HCT116 (cell line): ENCODE results near the gene SCARF1. TPM values are rescaled to one million over a fixed set of nuclear protein-coding genes. Genes with fewer than 3 reads are reported as not detected.
"Not testable (repeated sequence)": the region's sequence is repeated elsewhere in the genome, so short reads cannot be mapped to it uniquely, and the experiment has no call there.

Experiments
- ATAC-seq: fragments of 200-7000 bp; cut with Tn5 transposase; 2 replicates; pipeline ENCODE4 v1.9.1; 2020; ENCODE audit warnings: mild to moderate bottlenecking, moderate library complexity
- BruUV-seq: library from RNA; stranded (reverse); fragments of 400-500 nt; replicated peaks from 2 replicates; lab custom pipeline; 2021; lab: Mats Ljungman, UMichigan
- CTCF ChIA-PET: fragments of 300-600 bp; sonication (Branson Sonifier 250); formaldehyde crosslinking; loops from one replicate; lab custom pipeline; 2021; ENCODE audit warnings: antibody characterized with exemption; lab: Charles Lee
- POLR2A ChIA-PET: fragments of 300-600, 350-600 bp; sonication (Branson Sonifier 250); formaldehyde crosslinking; loops from one replicate; lab custom pipeline; 2021; ENCODE audit warnings: antibody characterized with exemption; lab: Charles Lee
- RAD21 ChIA-PET, 2 experiments: fragments of 300-600 bp; sonication (Branson Sonifier 250); formaldehyde crosslinking; loops; one replicate each; lab custom pipeline; 2023; ENCODE audit warnings: low total read pairs in 2 of 2; ENCODE audit not compliant: uncharacterized antibody in 2 of 2, unreplicated experiment in 2 of 2, low non-redundant PET in 1 of 2; lab: Charles Lee
- DNase-seq: peaks from one replicate; pipeline ENCODE4 v3.0.0-alpha.2; 2010; ENCODE audit warnings: low read depth, low spot score
- H2AFZ ChIP-seq: fragments of 200-600 bp; shearing (Covaris generic), sonication (generic); 2 replicates; pipeline ENCODE4 v1.6.1; 2017; ENCODE audit warnings: low read depth, mixed run types, mixed read lengths, antibody characterized with exemption, low read length; ENCODE audit not compliant: poor library complexity, severe bottlenecking
- H3K27ac ChIP-seq: 2 replicates; pipeline ENCODE4 v1.5.1; 2012; ENCODE audit warnings: low read depth, low read length
- H3K27me3 ChIP-seq: fragments of 200-600 bp; sonication (generic); 2 replicates; pipeline ENCODE4 v1.6.1; 2016; ENCODE audit warnings: mixed run types, low read length, mixed read lengths; ENCODE audit not compliant: insufficient read depth
- H3K36me3 ChIP-seq, 2 experiments: fragments of 200-500 bp in 1 of 2; fragments of 200-600 bp in 1 of 2; sonication (Bioruptor generic) in 1 of 2; sonication (generic) in 1 of 2; 2 replicates each; pipeline versions ENCODE4 v1.5.1 to v1.6.1; 2014 to 2016; ENCODE audit warnings: low read length in 2 of 2, inconsistent platforms in 1 of 2, mixed read lengths in 1 of 2, mixed run types in 1 of 2; ENCODE audit not compliant: insufficient read depth in 2 of 2, control insufficient read depth in 1 of 2
- H3K4me1 ChIP-seq, 2 experiments: fragments of 200-600 bp in 1 of 2; sonication (generic) in 1 of 2; 2 replicates each; pipeline versions ENCODE4 v1.5.1 to v1.6.1; 2012 to 2017; ENCODE audit warnings: low read length in 2 of 2, inconsistent platforms in 1 of 2, mild to moderate bottlenecking in 1 of 2, mixed read lengths in 1 of 2, mixed run types in 1 of 2, moderate library complexity in 1 of 2; ENCODE audit not compliant: insufficient read depth in 2 of 2, control insufficient read depth in 1 of 2
- H3K4me2 ChIP-seq: fragments of 200-600 bp; sonication (generic); 2 replicates; pipeline ENCODE4 v1.6.1; 2017; ENCODE audit warnings: mixed run types, low read length, mixed read lengths
- H3K4me3 ChIP-seq, 2 experiments: fragments of 200-600 bp in 1 of 2; sonication (generic) in 1 of 2; replicated peaks in 1 of 2; 2 replicates each; pipeline ENCODE4 v1.5.1; 2011 to 2016; ENCODE audit warnings: low read length in 2 of 2, control low read depth in 1 of 2, low read depth in 1 of 2, mild to moderate bottlenecking in 1 of 2, mixed read lengths in 1 of 2, mixed run types in 1 of 2
- H3K79me2 ChIP-seq: fragments of 200-600 bp; sonication (generic); 2 replicates; pipeline ENCODE4 v1.6.1; 2017; ENCODE audit warnings: mild to moderate bottlenecking, mixed run types, low read length, moderate library complexity, mixed read lengths; ENCODE audit not compliant: insufficient read depth
- H3K9ac ChIP-seq: fragments of 200-600 bp; sonication (generic); 2 replicates; pipeline ENCODE4 v1.6.1; 2016; ENCODE audit warnings: low read length, mixed read lengths
- H3K9me2 ChIP-seq: fragments of 200-600 bp; sonication (generic), shearing (Covaris generic); 2 replicates; pipeline ENCODE4 v1.6.1; 2017; ENCODE audit warnings: mixed run types, mild to moderate bottlenecking, moderate library complexity; ENCODE audit not compliant: insufficient read depth
- H3K9me3 ChIP-seq, 2 experiments: fragments of 200-500 bp in 1 of 2; fragments of 200-600 bp in 1 of 2; sonication (Bioruptor generic) in 1 of 2; sonication (generic) in 1 of 2; 2 replicates each; pipeline ENCODE4 v1.6.1; 2014 to 2017; ENCODE audit warnings: low read length in 2 of 2, mixed read lengths in 2 of 2, inconsistent platforms in 1 of 2, low read depth in 1 of 2, mild to moderate bottlenecking in 1 of 2, mixed run types in 1 of 2, moderate library complexity in 1 of 2; ENCODE audit not compliant: control insufficient read depth in 1 of 2, insufficient read depth in 1 of 2
- H4K20me1 ChIP-seq: fragments of 200-600 bp; sonication (generic), shearing (Covaris generic); 2 replicates; pipeline ENCODE4 v1.6.1; 2017; ENCODE audit warnings: mixed run types, mild to moderate bottlenecking, moderate library complexity; ENCODE audit not compliant: insufficient read depth
- POLR2A ChIP-seq: IDR thresholded peaks from 2 replicates; pipeline ENCODE4 v1.7.0; 2011; ENCODE audit warnings: borderline replicate concordance; ENCODE audit not compliant: insufficient read depth, insufficient read length; ENCODE audit errors: extremely low read depth
- SIN3A ChIP-seq: IDR thresholded peaks from 2 replicates; pipeline ENCODE4 v1.6.1; 2012; ENCODE audit warnings: low read depth
- SP1 ChIP-seq: IDR thresholded peaks from 2 replicates; pipeline ENCODE4 v1.6.1; 2012; ENCODE audit warnings: low read depth
- intact Hi-C: fragments of 100-400 bp; cut with micrococcal nuclease; formaldehyde crosslinking; loops from 2 replicates; pipeline ENCODE4 v1.10.0; 2022
- total RNA-seq: library from RNA; stranded (reverse); gene quantifications from one replicate; pipeline ENCODE4 v1.2.1, GENCODE V29; 2021; ENCODE audit not compliant: unreplicated experiment

Gene SCARF1
- total RNA-seq, 1 experiment from 2014 or later: 2.2 TPM

DNA sequence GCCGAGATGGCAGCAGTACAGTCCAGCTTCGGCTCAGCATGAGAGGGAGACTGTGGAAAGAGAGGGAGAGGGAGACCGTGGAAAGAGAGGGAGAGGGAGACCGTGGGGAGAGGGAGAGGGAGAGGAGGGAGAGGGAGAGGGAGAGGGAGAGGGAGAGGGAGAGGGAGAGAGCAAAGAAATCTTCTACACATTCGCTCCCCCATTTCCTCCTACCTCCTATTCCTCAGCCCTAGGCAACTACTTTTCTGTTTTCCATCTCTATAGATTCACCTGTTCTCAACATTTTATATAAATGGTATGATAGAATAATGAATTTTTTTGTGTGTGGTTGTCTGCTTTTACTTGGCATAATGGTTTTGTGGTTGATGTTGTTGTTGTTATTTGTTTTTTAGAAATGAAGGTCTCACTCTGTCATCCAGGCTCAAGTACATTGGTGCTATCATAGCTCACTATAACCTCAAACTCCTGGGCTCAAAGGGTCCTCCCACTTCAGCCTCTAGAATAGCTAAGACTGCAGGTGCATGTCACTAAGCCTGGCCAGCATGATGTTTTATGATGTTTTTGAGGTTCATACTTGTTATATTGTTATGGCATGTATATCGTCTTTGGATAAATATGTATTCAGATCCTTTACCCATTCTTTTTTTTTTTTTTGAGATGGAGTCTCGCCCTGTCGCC lies 45.2 kb upstream of the SCARF1 start:
- TF ChIP-seq POLR2A (no peak), SIN3A (no peak), SP1 (no peak)
- TF ChIP-seq, all 23 proteins: peak for 0
- peaks cover 8 to 11% of the 10 kb centered on the region in 2 experiments for H3K4me1 ChIP-seq
- no TSS peak for BruUV-seq
- DNase-seq (no peak), ATAC-seq (no peak)
- no peak overlapping the region for H2AFZ ChIP-seq
- CTCF ChIA-PET: no interaction called here
- POLR2A ChIA-PET: no interaction called here
- no peaks in the 10 kb centered on the region for H3K79me2 ChIP-seq
- H3K36me3 ChIP-seq: no peaks in the 10 kb centered on the region
- H3K9me2 ChIP-seq: no peaks in the 10 kb centered on the region
- no peaks in the 10 kb centered on the region for H3K9me3 ChIP-seq
- no peak overlapping the region for H3K4me2 ChIP-seq
- no peaks in the 10 kb centered on the region for H4K20me1 ChIP-seq
- H3K27ac ChIP-seq: no peak overlapping the region
- no peak overlapping the region for H3K9ac ChIP-seq
- H3K4me3 ChIP-seq: no peak overlapping the region
- H3K27me3 ChIP-seq: no peaks in the 10 kb centered on the region
- intact Hi-C loops: no loop called here
- RAD21 ChIA-PET: no interaction called here

- RAD21 ChIA-PET, BruUV-seq, POLR2A ChIA-PET: not testable (repeated sequence)
Measured at GRCh38 chr17:1688405-1688804, 42.9 kb upstream of the SCARF1 start.

More at GRCh38 chr17:1688405-1688804, 42.9 kb upstream of the SCARF1 start:
- H3K4me3 ChIP-seq, H4K20me1 ChIP-seq, H3K27me3 ChIP-seq, H2AFZ ChIP-seq, CTCF ChIA-PET, H3K4me2 ChIP-seq, ATAC-seq, H3K9me2 ChIP-seq, DNase-seq, H3K36me3 ChIP-seq, H3K9ac ChIP-seq, intact Hi-C loops, H3K27ac ChIP-seq, H3K9me3 ChIP-seq: not testable (repeated sequence)
- Histone ChIP-seq H3K4me1 (peaks cover 14 to 24% of the 10 kb centered on the region in 2 experiments), H3K79me2 (peaks cover 11% of the 10 kb centered on the region)
